Tibial nerve (tissue), 3 donors: Measurements from ENCODE around the gene CECR2.

Source experiments
- CTCF ChIP-seq, 5 experiments: fragments of 200-600 bp in 3 of 5; fragments of 450-650 bp in 2 of 5; sonication (generic) in 3 of 5; IDR thresholded peaks; one replicate each; pipeline ENCODE4 v1.5.1; 2016 to 2019; ENCODE audit warnings: antibody characterized with exemption in 5 of 5, mild to moderate bottlenecking in 3 of 5, moderate library complexity in 2 of 5
- POLR2A ChIP-seq, 2 donors: fragments of 450-650 bp; IDR thresholded peaks; one replicate each; pipeline ENCODE4 v1.6.1; 2017; ENCODE audit warnings: antibody characterized with exemption in 2 of 2, mild to moderate bottlenecking in 2 of 2, moderate library complexity in 2 of 2

- no peak for TF ChIP-seq CTCF (IDR thresholded peaks at IDR 0.05)
- TF ChIP-seq POLR2A (IDR thresholded peaks at IDR 0.05): no peak
Observed at GRCh38 chr22:17549655-17550054, 180.4 kb downstream of the CECR2 start.
